Lung (tissue), 12 donors: ENCODE results near the gene GNG7. TPM values are rescaled to one million over a fixed set of nuclear protein-coding genes. Genes with fewer than 3 reads are reported as not detected.

Experiments used
- ATAC-seq: fragments of 200-7000 bp; cut with Tn5 transposase; one replicate; pipeline ENCODE4 v1.9.1; 2020; ENCODE audit warnings: moderate number of reproducible peaks; ENCODE audit not compliant: insufficient read depth, low FRiP score
- DNase-seq, 3 donors: peaks; one replicate each; pipeline ENCODE4 v3.0.0-alpha.2; 2013 to 2017
- H3K27ac ChIP-seq, 2 donors: one replicate each; pipeline ENCODE4 v1.5.1; 2013; ENCODE audit warnings: mild to moderate bottlenecking in 2 of 2, moderate library complexity in 2 of 2, control low read depth in 1 of 2, inconsistent platforms in 1 of 2, low read depth in 1 of 2, low read length in 1 of 2
- H3K27me3 ChIP-seq, 3 donors: one replicate each; pipeline ENCODE4 v1.5.1; 2013; ENCODE audit warnings: low read length in 2 of 3; ENCODE audit not compliant: control insufficient read depth in 3 of 3, insufficient read depth in 3 of 3
- H3K36me3 ChIP-seq, 4 donors: one replicate each; pipeline ENCODE4 v1.5.1; 2013; ENCODE audit warnings: low read length in 4 of 4, mild to moderate bottlenecking in 1 of 4, moderate library complexity in 1 of 4; ENCODE audit not compliant: control insufficient read depth in 4 of 4, insufficient read depth in 4 of 4
- H3K4me1 ChIP-seq, 5 donors: one replicate each; pipeline ENCODE4 v1.5.1; 2013; ENCODE audit warnings: low read length in 5 of 5, mild to moderate bottlenecking in 2 of 5, moderate library complexity in 1 of 5; ENCODE audit not compliant: control insufficient read depth in 5 of 5, insufficient read depth in 5 of 5
- H3K4me3 ChIP-seq: one replicate; pipeline ENCODE4 v1.5.1; 2013; ENCODE audit warnings: mild to moderate bottlenecking, control low read depth, moderate library complexity
- H3K9ac ChIP-seq, 2 donors: one replicate each; pipeline ENCODE4 v1.5.1; 2013; ENCODE audit warnings: low read length in 2 of 2, control low read depth in 1 of 2; ENCODE audit not compliant: insufficient read depth in 1 of 2
- H3K9me3 ChIP-seq, 4 donors: one replicate each; pipeline ENCODE4 v1.5.1; 2013; ENCODE audit warnings: low read length in 3 of 4, mild to moderate bottlenecking in 1 of 4, moderate library complexity in 1 of 4; ENCODE audit not compliant: control insufficient read depth in 4 of 4, insufficient read depth in 3 of 4
- CTCF ChIP-seq: IDR thresholded peaks from 2 replicates; pipeline ENCODE4 v1.5.1; 2012; ENCODE audit warnings: mild to moderate bottlenecking; ENCODE audit errors: control extremely low read depth, extremely low read depth
- WGBS, 2 donors: extraction: QIAGEN DNeasy Blood & Tissue Kit; methylation state at CpG; one replicate each; pipeline ENCODE4 v1.1.7; 2013; 5-methylcytosine and 5-hydroxymethylcytosine counted together
- polyA plus RNA-seq, 2 donors: library from polyadenylated mRNA; stranded (reverse); fragments of 200-250 nt; gene quantifications; one replicate each; pipeline ENCODE4 v1.2.1, GENCODE V29; 2013
- total RNA-seq, 2 donors: library from RNA; depleted of rRNA in 1 of 2; stranded (reverse); fragments of >200 nt in 1 of 2; gene quantifications; one replicate each; pipeline ENCODE4 v1.2.1, GENCODE V29; 2014 to 2021
- donor health status: control.
- donor health status: control.
- donor health status: Bipolar disorder and iron deficiency.
- donor health status: healthy.
- donor health status: DM: yes; HTN: yes; CAD: no.

GNG7 gene
- total and polyA plus RNA-seq, 4 donors: 1.6 to 4.5 (median 2.8) TPM

GRCh38 chr19:2650515-2650914 lies 52.0 kb downstream of the GNG7 start:
- peak in 1 of 3 donors; percentile 42 for DNase-seq
- WGBS, 2 donors: 73 to 85% methylated on average over 21 of the region's 21 CpGs

GRCh38 chr19:2648528-2648937 lies 54.0 kb downstream of the GNG7 start:
- Histone ChIP-seq H3K9me3 (no peaks in the 10 kb centered on the region), H3K36me3 (no peaks in the 10 kb centered on the region), H3K27me3 (no peaks in the 10 kb centered on the region), H3K27ac (no peak overlapping the region), H3K4me1 (peaks cover 0 to 5% (median 0%) of the 10 kb centered on the region in 5 donors), H3K9ac (no peak overlapping the region), H3K4me3 (no peak overlapping the region)
- ATAC-seq: peak; percentile 58
- TF ChIP-seq CTCF: peak; percentile 93
- WGBS, 2 donors: 32 to 37% methylated on average over 4 of the region's 4 CpGs
- peak; percentile 52 to 72 (median 62) for DNase-seq

More at GRCh38 chr19:2650515-2650914, 52.0 kb downstream of the GNG7 start:
- no peak for TF ChIP-seq CTCF
- Histone ChIP-seq H3K9ac (no peak overlapping the region), H3K36me3 (no peaks in the 10 kb centered on the region), H3K4me3 (no peak overlapping the region), H3K4me1 (peaks cover 0 to 5% (median 0%) of the 10 kb centered on the region in 5 donors), H3K27me3 (peaks cover 0 to 6% (median 3%) of the 10 kb centered on the region in 3 donors), H3K27ac (no peak overlapping the region), H3K9me3 (no peaks in the 10 kb centered on the region)
- no peak for ATAC-seq

GRCh38 chr19:2648099-2648498 lies 54.4 kb downstream of the GNG7 start:
- no peaks in the 10 kb centered on the region for H3K36me3 ChIP-seq
- H3K27me3 ChIP-seq: no peaks in the 10 kb centered on the region
- H3K9ac ChIP-seq: no peak overlapping the region
- no peak overlapping the region for H3K27ac ChIP-seq
- no peak for TF ChIP-seq CTCF
- DNase-seq (no peak), ATAC-seq (no peak)
- WGBS, 2 donors: 59 to 70% methylated on average over 5 of the region's 5 CpGs
- no peak overlapping the region for H3K4me3 ChIP-seq
- peaks cover 0 to 5% (median 0%) of the 10 kb centered on the region in 5 donors for H3K4me1 ChIP-seq
- no peaks in the 10 kb centered on the region for H3K9me3 ChIP-seq

- H3K4me3 ChIP-seq: no peak overlapping the region
- DNase-seq (no peak), ATAC-seq (no peak)
- peaks cover 0 to 5% (median 0%) of the 10 kb centered on the region in 5 donors for H3K4me1 ChIP-seq
- no peaks in the 10 kb centered on the region for H3K36me3 ChIP-seq
- 87 to 93% methylated on average over 20 of the region's 20 CpGs for WGBS, 2 donors
- H3K9ac ChIP-seq: no peak overlapping the region
- H3K27ac ChIP-seq: no peak overlapping the region
- no peak for TF ChIP-seq CTCF
- no peaks in the 10 kb centered on the region for H3K27me3 ChIP-seq
- H3K9me3 ChIP-seq: no peaks in the 10 kb centered on the region
Observed at GRCh38 chr19:2646866-2647535, 55.5 kb downstream of the GNG7 start.
